ENCODE data around the gene ECHDC3. TPM values are rescaled to one million over a fixed set of nuclear protein-coding genes. Genes with fewer than 3 reads are reported as not detected.

Gene ECHDC3
- polyA plus RNA-seq, 1 of the 3 experiments (the other 2 are of a cell fraction): 13.5 TPM

- H3K4me2 ChIP-seq: no peak overlapping the region
- H3K9me2 ChIP-seq: no peaks in the 10 kb centered on the region
- H3K36me3 ChIP-seq (replicated peaks in 1 of 2; ENCODE audit: control insufficient read depth in 1 of 2, insufficient read depth in 2 of 2, low read length in 1 of 2): no peaks in the 10 kb centered on the region
- ChIA-PET CTCF (no interaction called here), POLR2A (no interaction called here)
- H3K79me2 ChIP-seq (ENCODE audit: insufficient read depth): no peaks in the 10 kb centered on the region
- DNase-seq: no peak
- 80% methylated on average over 7 of the region's 8 CpGs for WGBS (ENCODE audit: low lambda C conversion rate)
- TF ChIP-seq CHD2 (IDR thresholded peaks at IDR 0.05; ENCODE audit: low read length, partially characterized antibody): no peak
- TF ChIP-seq GATA2 (CRISPR knock-in tag; IDR thresholded peaks at IDR 0.05): no peak
- TF ChIP-seq USF1 (IDR thresholded peaks at IDR 0.05; ENCODE audit: borderline replicate concordance, low read depth): no peak
- TF ChIP-seq RAD21 (IDR thresholded peaks at IDR 0.05; ENCODE audit: low read length): no peak
- no peak for TF ChIP-seq MAX (IDR thresholded peaks at IDR 0.05; ENCODE audit: low read depth)
- no peak for TF ChIP-seq TEAD4 (IDR thresholded peaks at IDR 0.05; ENCODE audit: borderline replicate concordance, insufficient read depth)
- no peak for TF ChIP-seq USF2 (IDR thresholded peaks at IDR 0.05; ENCODE audit: borderline replicate concordance, low read depth, low read length)
- TF ChIP-seq CTCF (IDR thresholded peaks at IDR 0.05): no peak
- TF ChIP-seq POLR2AphosphoS5 (IDR thresholded peaks at IDR 0.05; ENCODE audit: low read depth, low read length): no peak
- no peak for TF ChIP-seq SIN3A (IDR thresholded peaks at IDR 0.05; ENCODE audit: borderline replicate concordance, low read depth, low read length)
- TF ChIP-seq ZBTB33 (IDR thresholded peaks at IDR 0.05; ENCODE audit: borderline replicate concordance, low read depth): no peak
- TF ChIP-seq MXI1 (IDR thresholded peaks at IDR 0.05; ENCODE audit: low read depth, low read length): no peak
- no peak for TF ChIP-seq JUND (IDR thresholded peaks at IDR 0.05)
- no peak for TF ChIP-seq YY1 (IDR thresholded peaks at IDR 0.05; ENCODE audit: low read depth)
- no peak for TF ChIP-seq EP300 (IDR thresholded peaks at IDR 0.05; ENCODE audit: borderline replicate concordance in 1 of 2, low read depth in 1 of 2, low read length in 1 of 2)
- H3K4me3 ChIP-seq (ENCODE audit: low read depth in 2 of 2, low read length in 1 of 2): no peak overlapping the region
- H2AFZ ChIP-seq (ENCODE audit: low read depth): no peak overlapping the region
- no peaks in the 10 kb centered on the region for H3F3A ChIP-seq (replicated peaks; ENCODE audit: insufficient read depth)
- no peak overlapping the region for H3K27ac ChIP-seq (ENCODE audit: low read depth in 2 of 2, low read length in 1 of 2)
- H3K9ac ChIP-seq: no peak overlapping the region
- H3K27me3 ChIP-seq (ENCODE audit: insufficient read depth): no peaks in the 10 kb centered on the region
- H3K4me1 ChIP-seq (ENCODE audit: control insufficient read depth in 1 of 2, insufficient read depth in 2 of 2, low read depth in 1 of 2, low read length in 1 of 2): no peaks in the 10 kb centered on the region
- H3K9me3 ChIP-seq: no peaks in the 10 kb centered on the region
- no peaks in the 10 kb centered on the region for H4K20me1 ChIP-seq (ENCODE audit: insufficient read depth)
These were observed 38.1 kb upstream of the ECHDC3 start for GRCh38 chr10:11704092-11704491.

Measured in SK-N-SH (cell line).